GM08714 (cell line): ENCODE measurements around the gene THSD4.

Source experiments
- H3K4me3 ChIP-seq: fragments of 200-500 bp; sonication (Bioruptor generic); 2 replicates; pipeline ENCODE4 v1.5.1; 2014; ENCODE audit warnings: mild to moderate bottlenecking, low read length, inconsistent platforms
- ZNF274 ChIP-seq: IDR thresholded peaks from 2 replicates; pipeline ENCODE4 v1.6.1; 2012; ENCODE audit warnings: mild to moderate bottlenecking, low read depth, low read length

Gene THSD4

DNA sequence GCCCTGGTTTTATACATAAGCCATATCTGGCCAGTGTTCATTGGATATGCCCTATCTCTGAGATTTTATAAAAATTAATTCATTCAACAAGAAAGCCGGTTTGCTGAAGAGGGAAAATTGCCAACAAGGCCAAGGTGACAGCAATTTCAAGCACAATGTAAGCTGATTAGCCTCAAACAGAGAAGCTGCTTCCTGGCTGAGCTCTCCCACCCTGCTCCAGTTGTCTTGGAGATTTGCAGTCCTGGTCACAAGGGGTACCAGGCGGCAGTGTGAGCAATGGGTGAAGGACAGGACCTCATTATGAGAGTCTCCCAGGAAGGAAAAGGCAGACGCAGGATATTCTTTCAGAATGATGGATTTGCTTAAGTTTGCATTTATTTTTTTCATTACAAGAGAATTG lies 5.4 kb upstream of the THSD4 start:
- no peak overlapping the region for H3K4me3 ChIP-seq

DNA sequence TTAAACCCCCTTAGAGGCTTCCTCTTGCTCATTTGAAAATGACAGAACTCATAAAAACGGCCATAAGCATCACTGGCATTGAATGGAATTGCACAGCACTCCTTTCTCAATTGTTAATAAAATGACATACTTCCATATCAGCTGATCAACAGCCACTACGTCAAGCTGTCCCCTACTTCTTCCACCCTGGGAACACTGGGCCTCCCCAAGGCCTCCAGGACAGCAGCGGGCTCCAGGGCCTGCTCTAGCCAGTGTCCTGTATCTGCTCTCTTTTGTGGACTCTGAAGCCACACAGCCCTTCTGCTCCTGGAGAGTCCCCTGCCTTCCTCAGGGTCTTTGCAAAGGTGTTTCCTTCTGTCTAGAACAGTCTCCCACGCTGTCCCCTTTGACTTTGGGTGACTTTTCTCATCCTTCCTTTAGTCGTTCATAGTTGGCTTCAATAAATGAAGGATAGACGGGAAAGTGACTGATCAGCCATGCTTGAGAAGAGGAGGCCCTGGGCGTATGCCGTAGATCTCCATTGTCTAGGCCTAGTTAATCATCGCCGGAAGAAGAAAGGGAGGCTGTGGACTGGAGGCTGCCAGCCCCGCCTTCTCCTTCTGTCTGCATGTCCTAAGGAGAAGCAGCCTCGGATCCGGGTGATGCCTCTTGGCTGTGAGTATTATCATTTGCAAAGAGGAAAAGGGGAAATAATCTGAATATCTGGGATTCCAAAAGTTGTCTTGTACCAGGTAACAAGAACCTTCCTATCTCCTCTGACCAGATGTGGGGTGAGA lies 4.7 kb upstream of the THSD4 start:
- no peak for TF ChIP-seq ZNF274
- H3K4me3 ChIP-seq = no peak overlapping the region

More for the DNA sequence above, 5.4 kb upstream of the THSD4 start:
- TF ChIP-seq ZNF274 = no peak

DNA sequence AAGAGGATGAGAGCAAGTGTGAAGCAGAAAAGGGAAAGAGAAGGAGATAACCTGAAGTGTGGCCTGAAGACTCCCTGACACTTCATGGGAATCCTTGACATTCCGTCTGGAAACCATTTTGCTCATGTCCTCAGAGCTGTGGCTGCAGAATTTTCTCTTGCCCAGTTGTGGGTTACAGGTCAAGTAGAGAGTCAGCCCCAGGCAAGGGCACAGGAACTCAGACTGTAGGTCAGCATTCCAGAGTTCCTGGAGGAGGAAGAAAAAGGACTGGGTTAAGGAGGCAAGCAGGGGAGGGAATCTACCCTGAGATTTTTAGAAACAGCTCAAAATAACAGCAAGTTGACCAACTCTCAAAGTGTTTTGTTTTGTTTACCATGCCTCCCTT lies 4.1 kb upstream of the THSD4 start:
- TF ChIP-seq ZNF274 = no peak
- no peak overlapping the region for H3K4me3 ChIP-seq

DNA sequence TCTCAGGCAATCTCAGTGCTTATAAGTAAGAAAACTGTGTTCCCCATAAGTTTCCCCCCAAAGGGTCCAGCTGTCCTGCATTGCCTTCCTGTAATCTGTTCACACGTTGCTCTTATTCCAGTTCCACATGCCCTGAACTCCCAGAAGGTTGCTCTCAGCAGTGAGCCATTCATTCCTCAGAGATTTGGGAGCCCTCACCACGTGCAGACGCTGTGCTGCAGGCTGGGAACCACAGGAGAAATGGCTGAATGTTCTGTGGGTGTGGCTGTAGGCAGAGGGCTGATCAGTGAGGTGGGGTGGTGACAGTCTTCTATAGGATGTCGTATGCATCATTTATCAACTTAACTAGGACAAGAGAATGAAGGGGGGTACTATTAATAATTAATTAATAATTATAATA lies 3.3 kb upstream of the THSD4 start:
- TF ChIP-seq ZNF274 = no peak
- no peak overlapping the region for H3K4me3 ChIP-seq

DNA sequence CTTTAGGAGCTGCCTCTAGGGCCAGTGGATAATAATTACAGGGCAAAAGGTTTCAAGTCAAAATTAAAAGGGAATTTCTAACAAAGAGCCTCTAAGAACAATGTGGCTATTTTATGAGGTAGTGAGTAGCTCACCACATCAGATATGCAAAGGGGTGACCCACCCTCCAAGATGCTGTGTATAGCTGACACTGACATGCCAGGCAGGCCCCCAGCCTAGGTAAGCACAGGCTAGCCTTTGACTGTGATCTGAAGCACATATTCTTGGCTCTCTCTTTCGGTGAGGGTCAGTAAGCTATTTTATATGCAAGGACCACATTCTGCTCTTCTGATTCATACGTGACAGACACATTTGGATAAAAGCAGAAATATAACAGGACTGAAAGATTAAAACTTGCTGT lies 2.8 kb upstream of the THSD4 start:
- no peak overlapping the region for H3K4me3 ChIP-seq
- TF ChIP-seq ZNF274 = no peak

DNA sequence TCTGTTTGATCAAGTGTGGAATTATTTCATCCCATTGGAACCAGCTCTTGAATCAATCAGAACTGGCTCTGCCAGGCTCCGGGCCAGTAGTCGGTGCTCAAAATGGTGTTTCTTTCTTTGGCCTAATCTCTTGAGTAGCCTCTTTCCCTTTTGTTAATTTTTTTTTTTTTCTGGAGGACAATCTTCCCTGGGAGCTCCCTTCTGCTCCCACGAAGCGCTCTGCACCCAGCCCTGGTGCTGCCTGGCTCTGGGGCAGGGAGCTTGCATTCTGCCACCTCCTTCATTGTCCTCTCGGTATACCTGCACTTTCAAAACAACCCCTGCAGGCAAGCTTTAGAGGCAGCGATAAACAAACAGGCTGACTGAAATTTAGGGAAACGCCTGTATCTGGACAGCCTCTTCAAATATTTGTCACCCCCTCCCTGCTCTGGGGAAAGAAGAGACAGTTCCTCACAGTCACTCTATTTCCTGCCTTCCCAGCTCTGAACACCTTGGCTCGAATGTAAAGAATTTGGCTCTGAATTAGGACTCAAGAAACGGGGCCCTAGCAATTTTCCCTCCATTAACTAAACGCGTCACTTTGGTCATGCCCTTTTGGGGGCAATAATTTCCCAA lies 1.1 kb upstream of the THSD4 start:
- no peak for TF ChIP-seq ZNF274
- no peak overlapping the region for H3K4me3 ChIP-seq

DNA sequence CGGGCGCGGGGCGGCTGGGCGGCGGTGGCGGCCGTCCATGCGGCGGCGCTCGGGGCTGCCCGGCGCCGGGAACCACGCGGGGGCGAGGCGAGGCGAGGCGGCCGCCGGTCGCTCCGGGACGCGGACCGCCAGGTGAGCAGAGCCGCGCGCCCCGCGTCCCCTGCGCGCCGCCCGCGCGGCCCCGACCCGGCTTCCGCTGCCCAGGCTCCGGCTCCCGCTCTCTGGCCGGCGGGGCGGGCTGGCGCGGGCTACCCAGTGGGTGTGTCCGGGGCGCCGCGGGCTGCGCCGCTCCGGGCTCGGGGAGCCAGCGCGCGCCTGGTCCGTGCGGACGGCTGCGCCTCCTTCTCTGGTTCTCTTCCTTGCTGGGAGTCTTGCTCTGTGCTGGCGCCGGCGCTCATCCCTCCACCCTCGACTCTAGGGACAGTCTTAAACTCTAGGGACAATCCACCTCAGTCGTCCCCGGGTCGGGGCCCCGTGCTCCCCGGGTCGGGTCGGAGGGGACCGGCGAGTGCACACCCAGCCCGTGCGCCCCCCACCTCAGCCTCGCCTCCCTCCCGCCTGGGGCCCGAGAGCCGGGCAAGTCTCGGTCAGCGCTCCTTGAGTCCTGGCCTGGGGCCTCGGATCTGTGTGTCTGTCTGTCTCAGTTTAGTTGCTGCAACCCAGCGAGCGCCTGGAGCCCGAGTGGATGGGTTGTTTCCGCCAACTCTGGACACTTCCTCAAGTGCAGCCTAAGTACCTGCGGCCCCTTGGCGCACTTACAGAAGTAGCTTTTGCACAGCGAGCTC lies 488 bp downstream of the THSD4 start:
- peak overlapping the region; percentile 13; the same call in 1 of the 2 replicates for H3K4me3 ChIP-seq
- no peak for TF ChIP-seq ZNF274

DNA sequence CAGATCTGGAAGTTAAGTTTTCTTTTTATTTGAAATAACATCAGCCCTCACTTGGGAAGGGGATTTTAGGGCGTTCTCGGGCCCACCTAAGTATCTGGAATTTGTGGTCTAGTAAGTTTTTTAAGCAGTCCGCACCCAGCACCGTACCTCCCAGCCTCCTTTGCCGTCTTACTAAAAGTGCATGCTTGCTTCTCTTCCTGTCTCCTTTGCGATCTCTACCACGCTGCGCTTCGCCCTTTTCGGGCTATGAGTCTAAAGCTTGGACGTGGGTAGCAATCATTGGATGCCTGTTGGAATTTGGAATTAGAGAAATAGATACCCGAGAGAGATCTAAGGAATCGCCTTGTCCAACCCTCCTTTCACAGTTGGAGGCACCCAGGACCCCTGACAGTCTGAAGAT lies 1.1 kb downstream of the THSD4 start:
- TF ChIP-seq ZNF274 = no peak
- H3K4me3 ChIP-seq = no peak overlapping the region

DNA sequence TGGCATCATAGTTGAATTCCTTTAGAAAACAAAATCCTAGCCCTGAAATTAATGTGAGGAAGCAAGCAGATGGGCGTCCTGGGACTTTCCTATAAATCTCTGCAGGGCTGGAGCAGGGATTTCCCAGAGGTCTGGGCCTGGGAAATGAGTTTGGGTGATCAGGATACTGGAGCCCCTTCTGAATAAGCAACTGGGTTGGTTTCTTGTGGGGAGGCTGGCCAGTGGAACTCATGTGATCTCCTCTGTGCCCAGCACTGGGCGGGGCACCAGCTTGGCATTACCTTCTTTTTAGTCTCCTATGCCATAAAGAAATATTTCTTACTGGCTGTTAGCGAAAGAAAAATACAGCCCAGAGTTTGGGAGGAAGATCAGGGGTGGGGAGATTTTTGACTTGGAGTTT lies 1.7 kb downstream of the THSD4 start:
- TF ChIP-seq ZNF274 = no peak
- H3K4me3 ChIP-seq = no peak overlapping the region

DNA sequence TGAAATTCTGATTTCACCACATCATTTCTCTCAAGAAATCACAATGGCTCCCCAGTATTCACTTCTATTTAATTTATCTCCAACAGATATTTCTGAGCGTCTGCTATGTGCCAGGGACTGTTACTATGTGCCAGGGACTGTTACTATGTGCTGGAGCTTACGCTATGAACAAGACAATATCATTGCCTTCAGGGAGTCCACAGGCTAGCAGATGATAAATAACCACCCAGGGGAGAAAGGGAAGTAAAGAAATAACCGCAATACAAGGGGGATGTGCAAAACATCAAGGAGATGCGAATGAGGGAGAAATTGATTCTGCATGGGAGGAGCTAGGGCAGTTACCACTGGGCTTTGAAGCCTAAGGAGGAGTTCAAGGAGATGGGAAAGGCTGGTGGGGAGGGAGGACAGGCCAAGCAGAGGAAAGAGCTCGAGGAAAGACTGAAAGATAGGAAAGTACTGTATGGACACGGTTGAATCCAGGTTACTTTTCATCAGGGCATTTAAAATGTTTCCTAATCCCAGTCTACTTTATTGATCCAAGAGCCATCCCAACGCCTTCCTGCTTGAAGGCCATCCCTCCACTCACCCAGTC lies 2.5 kb downstream of the THSD4 start:
- H3K4me3 ChIP-seq = no peak overlapping the region
- TF ChIP-seq ZNF274 = no peak

DNA sequence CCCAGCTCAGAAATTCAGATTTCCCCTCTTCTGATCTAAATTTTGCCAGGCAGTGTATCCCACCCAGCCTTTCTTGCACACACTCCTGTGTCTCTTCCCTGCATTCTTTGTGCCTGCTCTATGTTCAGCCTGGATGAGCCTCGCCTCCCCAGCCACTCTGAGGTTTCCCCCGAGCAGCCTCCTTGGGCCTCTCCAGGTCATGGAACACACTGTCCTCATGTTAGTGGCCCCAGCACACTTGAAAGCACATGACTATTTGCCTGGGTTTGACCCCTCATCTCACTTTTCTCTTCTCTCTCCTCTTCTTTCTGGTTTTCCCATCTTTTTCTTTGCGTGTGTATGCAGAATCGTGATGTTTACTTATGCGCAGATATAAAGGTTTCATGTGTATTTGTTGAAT lies 3.1 kb downstream of the THSD4 start:
- no peak overlapping the region for H3K4me3 ChIP-seq
- no peak for TF ChIP-seq ZNF274

DNA sequence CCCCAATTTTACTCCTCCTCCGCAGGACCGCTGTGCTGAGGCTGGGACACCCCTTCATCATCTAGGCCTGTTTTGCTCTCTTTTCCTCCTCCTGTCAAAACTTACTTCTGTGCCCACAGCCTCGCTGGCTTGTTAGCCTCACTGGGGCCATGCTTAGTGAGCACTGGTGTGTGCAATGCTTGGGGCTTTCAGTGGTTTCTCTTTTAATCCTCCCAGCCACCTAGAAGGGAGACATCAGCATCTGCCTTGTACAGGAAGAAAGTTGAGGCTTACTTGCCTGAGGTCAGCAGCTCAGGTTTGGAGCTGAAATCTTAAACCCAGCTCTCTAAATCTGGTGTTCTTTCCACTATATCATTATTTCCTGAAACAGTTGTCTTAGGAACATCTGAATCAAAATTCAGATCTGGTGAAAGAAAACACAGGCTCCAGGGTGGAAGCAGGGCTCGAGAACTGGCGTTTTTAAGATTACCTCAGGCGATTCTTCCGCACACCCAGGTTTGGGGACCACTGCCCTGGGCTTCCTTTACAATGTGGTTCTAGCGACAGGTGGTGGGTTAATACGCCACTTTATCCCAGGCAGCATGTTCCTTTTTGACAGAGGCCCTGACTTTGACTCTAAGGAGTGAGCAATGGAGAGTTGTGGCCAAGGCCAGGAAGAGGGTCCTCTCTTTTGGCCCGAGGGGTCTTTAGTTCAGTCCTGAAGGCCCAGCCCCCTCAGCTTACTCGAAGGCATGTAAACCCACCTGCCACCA lies 3.8 kb downstream of the THSD4 start:
- H3K4me3 ChIP-seq = no peak overlapping the region
- no peak for TF ChIP-seq ZNF274

DNA sequence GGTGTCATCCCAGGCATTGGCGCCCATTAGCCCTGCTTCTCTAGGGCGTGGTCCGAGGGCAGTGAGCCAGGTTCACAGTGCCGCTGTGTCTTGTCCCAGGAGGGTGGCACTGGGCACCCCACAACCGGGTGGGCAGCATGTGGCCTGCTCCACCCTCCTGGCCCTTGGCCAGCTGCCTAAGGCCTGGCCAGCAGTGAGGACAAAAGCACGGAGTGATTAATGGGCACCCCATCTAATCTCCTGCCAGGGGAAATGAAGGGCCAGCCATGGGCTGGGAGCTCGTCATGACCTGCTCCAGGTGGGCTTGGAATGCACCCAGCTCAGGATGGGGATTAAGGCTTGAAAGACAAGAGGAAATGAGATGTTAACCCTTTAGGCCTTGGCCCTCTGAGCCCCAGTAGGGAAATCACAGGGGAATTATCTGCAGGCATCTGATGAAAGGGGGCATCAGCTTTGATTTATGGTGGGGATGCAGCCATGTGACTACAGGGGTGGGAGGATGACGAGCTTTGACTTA lies 5.2 kb downstream of the THSD4 start:
- no peak overlapping the region for H3K4me3 ChIP-seq
- TF ChIP-seq ZNF274 = no peak

DNA sequence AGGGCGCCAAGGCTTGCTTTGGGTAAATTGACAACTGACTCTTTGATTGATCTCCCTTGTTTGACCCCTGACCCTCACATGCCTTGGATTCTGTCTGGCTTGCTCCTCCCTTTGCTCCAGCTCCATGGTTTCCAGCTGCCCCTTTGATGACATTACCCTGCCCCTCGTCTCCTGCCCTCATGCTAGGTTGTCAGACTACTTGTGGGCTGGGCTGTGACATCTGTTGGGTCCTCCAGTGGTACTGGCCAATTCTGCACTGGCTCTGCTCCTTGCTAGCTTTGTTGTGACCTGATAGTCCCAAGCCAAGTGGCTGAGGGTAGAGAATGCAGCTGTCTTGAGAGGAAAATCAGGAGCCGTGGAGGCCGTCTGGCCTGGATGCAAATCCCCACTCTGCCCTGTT lies 6.2 kb downstream of the THSD4 start:
- no peak for TF ChIP-seq ZNF274
- no peak overlapping the region for H3K4me3 ChIP-seq
